ENCODE results near the gene STT3A.
"Not testable (repeated sequence)": the region's sequence is repeated elsewhere in the genome, so short reads cannot be mapped to it uniquely, and the experiment has no call there.

DNA sequence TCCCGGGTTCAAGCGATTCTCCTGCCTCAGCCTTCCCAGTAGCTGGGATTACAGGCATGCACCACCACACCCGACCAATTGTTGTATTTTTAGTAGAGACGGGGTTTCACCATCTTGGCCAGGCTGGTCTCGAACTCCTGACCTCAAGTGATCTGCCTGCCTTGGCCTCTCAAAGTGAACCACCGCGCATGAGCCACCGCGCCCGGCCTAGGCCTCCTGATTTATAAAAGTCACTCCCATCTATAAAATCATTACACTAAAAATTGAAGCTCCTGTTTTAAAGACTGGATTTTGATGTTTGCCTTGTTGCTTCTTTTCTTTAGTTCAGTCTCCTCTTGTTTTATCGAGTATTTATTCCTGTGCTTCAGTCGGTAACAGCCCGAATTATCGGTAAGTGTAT lies 15.5 kb upstream of the STT3A start:
- TF ChIP-seq, protein P1, sequence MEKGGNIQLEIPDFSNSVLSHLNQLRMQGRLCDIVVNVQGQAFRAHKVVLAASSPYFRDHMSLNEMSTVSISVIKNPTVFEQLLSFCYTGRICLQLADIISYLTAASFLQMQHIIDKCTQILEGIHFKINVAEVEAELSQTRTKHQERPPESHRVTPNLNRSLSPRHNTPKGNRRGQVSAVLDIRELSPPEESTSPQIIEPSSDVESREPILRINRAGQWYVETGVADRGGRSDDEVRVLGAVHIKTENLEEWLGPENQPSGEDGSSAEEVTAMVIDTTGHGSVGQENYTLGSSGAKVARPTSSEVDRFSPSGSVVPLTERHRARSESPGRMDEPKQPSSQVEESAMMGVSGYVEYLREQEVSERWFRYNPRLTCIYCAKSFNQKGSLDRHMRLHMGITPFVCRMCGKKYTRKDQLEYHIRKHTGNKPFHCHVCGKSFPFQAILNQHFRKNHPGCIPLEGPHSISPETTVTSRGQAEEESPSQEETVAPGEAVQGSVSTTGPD (CRISPR knock-in tag; IDR thresholded peaks at IDR 0.05): not testable (repeated sequence)
- not testable (repeated sequence) for TF ChIP-seq EZH2 (conservative IDR thresholded peaks at IDR 0.05; ENCODE audit: low read depth, low read length); ZNF317 (CRISPR knock-in tag; IDR thresholded peaks at IDR 0.05)
